Activated gamma-delta T cell (primary cell): ENCODE measurements around the gene CANT1.
"Not testable (repeated sequence)": the region's sequence is repeated elsewhere in the genome, so short reads cannot be mapped to it uniquely, and the experiment has no call there.

Source experiments
- DNase-seq: peaks from one replicate; lab custom pipeline; 2025; lab: John Stamatoyannopoulos, UW

The CANT1 gene

DNA sequence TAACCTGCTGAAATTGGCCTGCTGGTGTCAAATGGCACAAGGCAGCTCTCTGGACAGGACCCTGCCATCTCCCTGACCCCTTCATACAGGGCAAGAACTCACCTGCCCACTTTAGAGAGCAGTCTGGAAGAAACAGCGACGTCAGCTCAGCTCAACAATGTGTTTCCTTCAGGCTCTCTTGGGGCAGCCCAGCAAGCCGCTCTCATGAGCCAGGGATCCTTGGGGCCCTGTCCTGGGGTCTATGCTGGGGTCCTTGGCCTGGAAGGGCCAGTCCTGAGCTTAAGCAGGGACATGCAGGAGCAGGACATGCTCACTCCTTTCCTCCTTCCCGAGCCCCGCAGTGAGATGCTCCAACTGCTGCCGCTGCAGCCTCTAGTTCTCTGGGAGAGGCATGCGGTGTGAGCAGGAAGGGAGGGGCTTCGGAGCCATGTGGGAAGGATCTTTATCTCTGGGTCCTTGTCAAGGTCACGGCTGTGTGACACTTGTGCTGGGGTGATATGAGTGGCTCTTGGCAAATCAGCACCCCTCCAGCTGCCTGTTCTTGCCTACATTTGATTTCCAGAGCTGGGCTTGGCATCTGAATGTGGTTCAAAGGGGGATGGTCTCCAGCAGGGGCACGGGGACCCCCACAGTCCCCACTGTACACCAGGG is 17.8 kb upstream of the CANT1 start:
- no peak for DNase-seq

DNA sequence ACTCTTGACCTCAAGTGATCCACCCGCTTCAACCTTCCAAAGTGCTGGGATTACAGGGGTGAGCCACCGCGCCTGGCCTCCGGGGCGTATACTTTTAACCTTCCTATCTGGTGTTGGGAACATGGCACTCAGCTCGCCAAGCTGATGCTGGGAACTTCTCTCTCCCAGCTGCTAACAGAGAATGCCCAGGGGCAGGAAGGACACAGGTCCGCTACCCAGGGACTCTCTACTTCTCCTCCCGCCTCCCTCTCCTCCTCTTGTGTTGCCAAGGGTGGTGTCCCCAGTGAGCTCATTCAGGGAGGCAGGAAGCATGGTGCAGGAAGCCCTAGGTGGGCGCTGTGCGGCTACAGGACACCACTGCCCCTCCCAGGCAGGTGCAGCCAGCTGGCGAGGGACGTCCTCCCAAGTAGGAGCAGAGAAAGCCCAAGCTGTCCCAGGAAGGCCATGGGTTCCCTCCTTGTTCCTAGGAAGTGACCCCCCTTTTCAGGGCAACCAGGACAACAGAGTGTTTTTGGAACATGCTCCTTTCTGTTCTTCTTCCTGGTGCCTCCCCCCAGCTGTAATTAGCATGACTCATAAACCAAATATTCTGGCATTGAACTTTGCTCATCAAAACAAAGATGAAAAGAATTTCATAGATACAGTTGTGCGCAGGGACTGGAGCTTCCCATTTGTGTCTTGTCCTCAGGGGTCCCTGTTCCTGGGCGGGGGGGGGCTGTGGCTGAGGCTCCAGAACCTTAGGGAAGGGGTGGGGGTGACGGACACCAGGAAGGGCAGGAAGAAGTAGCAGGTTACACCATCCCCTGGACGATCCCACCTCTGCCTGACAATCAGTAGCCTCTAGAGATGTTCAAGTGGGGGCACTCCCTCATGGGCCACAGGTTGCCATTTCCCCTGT is 17.1 kb upstream of the CANT1 start:
- DNase-seq, result no peak

DNA sequence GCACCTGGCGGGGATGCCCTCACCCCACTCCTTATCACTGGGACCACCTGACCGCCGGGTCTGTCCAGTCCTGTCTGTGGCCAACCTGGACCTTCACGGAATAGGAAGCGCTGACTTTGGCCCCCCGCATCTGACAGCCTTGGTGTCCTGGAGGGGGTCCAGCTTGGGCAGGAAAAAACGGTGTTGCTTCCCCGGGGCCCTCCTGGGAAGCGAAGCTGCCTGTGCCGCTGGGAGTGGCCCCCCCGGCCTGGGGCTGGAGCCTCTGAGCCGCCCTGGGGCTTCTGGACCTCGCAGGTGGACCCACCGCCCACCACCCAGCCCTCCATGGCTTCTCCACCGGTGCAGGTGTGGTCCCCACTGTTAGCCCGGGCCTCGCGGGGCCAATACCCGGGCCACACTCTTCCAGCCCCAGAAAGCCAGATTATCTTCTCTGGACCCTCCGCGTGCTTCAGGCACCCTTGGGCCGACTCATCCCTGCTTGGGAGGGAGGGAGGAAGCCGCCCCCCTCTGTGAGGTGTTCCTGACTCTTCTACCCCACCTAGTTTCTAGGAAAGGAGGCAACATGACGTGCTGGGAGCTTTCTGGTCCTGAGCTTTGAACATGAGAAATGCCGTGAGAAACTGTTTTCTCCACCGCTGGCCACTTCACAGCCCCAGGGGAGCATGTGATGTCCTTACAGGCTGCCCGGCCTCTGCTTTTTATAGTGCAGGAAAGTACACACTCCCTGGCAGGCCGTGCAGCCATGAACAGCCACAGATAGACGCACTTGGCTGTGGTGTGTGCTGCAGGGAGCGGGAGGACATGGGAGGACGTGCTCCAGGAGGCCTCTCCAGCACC is 15.6 kb upstream of the CANT1 start:
- DNase-seq, result no peak

DNA sequence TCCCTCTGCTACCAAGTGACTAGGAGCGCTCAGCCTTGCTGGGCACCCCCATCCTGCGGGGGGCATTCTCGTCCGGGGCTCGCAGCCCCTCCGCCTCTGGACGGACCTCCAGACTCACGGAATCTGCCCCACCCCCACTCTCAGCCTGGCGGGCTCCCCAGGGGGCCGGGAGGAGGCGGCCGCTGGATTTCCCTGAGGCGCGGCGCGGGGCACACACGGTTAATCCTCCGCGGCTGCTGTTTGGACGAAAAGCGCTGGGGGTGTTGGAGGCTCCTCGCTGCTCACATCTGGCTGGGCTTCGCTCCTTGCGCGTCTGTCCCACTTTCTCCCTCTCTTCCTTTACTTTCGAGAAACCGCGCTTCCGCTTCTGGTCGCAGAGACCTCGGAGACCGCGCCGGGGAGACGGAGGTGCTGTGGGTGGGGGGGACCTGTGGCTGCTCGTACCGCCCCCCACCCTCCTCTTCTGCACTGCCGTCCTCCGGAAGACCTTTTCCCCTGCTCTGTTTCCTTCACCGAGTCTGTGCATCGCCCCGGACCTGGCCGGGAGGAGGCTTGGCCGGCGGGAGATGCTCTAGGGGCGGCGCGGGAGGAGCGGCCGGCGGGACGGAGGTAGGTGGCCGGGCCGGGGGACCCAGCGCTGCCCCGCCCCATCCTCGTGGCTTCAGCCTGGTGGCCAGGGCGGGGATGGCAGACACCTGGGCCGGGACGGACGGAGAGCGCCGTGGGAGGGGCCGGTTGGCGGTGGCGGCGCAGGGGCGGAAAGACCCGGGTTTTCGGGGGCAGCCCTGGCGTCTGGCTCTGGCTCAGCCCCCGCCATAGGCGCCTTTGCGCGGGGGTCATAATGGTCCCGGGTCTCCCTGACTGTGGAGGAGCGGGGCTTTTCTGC is 14.6 kb upstream of the CANT1 start, which contains the start of gene C1QTNF1:
C1QTNF1 (plus strand) TSS at position 284 of the 886 bp plus-strand sequence. CDS start 19,800 bp downstream, outside the sequence.
- DNase-seq, result peak; percentile 30

DNA sequence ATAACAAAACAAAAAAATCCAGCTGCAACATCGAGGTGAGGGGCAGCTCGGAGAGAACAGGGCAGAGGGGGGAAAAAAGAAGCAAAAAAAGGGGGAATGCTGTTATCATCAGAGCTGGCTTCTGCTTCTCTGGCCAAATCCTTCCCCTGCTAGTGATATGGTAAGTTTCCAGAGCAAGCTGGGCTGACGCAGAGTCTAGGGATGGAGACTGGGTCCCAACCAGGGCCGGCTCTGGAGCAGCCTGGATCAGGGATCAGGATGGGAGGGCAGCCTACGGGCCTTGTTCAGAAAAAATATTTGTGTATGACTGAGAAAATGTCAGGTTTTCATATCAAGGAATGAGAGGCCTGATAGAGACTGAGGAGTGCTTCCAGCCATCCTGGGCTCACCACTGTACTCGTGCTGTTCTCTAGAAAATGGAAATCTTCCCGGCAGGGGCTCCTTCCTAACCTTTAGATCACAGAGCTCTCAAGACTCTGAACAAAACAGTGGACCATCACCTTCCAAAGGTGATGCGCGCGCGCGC is 13.7 kb upstream of the CANT1 start:
- DNase-seq, result no peak

DNA sequence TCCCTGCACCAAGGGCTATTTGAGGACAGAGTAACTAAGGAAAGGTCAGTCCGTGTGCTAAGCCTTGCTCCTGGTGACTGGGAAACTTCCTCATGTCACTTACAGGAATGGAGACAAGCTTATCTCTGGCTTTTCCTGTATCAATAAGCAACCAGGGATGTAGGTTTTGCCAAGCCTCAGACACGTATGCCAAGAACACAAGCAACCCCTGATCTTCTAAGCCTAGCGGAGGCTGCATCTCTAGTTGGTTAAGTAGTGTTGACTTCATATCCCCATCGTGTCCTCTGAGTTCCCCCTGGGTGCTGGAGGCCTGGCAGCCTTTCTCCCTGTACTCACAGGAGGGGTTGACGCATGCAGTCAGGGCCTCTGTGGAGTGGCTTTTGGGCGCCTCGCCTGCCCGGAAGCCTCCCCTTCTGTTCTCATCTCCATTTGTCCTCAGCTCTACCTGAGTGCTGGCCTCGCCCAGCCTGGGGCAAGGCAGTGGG is 13.0 kb upstream of the CANT1 start:
- no peak for DNase-seq

DNA sequence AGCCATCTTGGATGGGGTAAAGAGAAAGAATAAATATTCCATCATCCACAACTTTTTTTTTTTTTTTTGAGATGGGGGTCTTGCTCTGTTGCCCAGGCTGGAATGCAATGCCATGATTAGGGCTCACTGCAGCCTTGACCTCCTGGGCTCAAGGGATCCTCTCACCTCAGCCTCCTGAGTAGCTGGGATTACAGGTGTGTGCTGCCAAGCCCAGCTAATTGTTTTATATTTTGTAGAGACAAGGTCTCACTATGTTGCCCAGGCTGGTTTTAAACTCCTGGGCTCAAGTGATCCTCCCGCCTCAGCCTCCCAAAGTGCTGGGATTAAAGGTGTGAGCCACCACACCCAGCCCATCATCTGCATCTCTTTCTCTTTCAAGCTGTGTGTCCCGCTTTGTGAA is 12.4 kb upstream of the CANT1 start:
- not testable (repeated sequence) for DNase-seq

DNA sequence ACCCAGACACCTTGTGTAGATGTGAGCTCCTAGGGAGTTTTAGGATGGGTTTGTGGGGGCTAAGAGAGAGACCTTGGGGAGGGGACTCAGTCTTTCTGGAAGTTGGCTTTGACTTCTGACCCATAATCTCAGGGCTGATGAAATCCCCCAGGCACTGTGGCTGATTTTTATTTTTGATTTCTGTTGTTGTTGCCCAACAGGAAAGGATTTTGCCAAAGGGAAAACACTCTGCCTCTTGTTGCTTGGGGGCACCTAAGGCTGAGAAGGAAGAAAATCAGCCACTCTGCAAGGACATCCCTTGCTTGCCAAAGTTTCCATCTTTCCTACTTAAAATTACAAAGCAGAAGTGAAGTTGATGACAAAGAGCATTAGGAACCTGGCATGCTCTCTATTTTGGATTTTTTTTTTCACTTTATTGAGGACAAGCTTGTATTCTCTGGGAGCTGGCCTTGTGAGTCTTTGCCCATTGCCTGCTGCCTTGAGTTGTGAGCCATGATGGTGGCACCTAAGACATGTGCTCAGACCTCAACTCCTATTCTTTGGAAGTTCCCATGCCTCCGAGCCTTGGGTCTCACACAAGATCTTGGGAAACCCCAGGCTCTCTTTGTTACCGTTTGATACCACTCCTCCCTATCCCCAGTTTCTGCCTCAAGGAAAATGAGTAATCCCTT is 11.2 kb upstream of the CANT1 start:
- DNase-seq, result no peak

DNA sequence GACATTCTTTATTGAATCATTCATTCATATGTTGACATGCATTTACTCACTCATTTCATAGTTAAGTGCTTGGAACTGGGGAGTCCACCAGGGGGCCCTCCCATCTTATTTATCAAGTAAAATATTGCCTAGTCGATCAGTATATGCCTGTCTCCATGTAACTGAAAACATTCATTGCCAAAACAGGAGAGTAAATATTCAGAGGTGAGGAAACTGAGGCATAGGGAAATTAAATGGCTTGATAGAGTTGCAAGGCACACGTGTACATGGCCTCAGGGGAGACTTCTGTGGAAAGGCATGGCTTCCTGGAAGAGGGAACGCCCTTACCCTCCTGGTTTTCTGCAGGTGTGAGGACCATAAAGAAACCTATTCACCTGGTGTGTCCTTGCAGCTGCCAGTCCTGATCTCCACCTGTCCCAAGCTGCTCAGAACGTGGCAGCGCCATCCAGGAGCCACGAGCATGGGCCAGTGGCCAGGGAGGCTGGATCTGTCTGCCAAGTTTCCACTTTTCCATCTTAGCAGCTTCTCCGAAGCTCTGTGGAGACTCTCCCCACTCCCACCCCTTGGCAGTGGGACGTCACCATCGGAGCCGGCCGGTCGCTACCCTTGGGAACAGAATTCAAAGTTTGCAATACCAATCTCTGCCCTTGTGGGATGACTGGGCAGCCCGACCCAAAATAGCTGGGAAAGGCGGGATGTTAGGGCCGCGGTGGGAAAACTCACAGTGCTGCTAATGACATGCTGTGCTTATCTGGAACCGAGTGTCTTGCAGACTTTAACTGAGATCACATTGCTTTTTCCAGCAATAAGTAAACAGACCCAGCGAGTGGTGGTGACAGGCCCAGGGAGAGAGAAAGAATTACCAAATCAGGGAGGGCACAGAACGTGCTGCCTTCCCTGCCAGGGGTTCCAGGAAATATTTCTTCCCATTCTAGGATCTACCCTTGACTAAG is 10.3 kb upstream of the CANT1 start:
- DNase-seq, result no peak

DNA sequence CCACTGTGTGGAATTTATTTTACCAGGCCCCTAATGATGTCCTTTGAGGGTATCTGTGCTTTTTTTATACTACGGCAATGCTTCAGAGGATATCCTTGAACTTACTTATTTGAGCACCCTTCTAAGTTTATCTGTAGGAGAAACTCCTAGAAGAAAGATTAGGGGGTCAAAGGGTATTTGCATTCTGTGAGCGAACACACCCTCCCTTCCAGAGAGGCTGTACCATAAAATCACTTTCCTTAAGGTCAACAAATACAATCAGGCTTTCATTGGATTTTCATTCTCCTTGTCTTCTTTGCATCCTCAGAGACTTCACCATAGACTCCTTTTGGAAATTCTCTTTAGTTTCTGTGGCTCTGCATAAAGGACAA is 9.7 kb upstream of the CANT1 start:
- DNase-seq, result no peak

DNA sequence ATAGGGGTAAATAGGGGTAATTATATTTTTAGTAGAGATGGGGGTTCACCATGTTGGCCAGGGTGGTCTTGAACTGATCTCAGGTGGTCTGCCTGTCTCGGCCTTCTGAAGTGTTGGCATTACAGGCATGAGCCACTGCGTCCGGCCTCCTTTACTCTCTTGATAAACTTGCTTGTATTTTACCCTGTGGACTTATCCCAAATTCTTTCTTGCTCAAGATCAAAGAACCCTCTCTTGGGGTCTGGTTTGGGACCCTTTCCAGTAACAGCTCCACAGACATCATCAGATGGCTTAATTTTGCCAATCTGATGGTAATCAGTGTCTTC is 8.8 kb upstream of the CANT1 start:
- DNase-seq, result no peak

DNA sequence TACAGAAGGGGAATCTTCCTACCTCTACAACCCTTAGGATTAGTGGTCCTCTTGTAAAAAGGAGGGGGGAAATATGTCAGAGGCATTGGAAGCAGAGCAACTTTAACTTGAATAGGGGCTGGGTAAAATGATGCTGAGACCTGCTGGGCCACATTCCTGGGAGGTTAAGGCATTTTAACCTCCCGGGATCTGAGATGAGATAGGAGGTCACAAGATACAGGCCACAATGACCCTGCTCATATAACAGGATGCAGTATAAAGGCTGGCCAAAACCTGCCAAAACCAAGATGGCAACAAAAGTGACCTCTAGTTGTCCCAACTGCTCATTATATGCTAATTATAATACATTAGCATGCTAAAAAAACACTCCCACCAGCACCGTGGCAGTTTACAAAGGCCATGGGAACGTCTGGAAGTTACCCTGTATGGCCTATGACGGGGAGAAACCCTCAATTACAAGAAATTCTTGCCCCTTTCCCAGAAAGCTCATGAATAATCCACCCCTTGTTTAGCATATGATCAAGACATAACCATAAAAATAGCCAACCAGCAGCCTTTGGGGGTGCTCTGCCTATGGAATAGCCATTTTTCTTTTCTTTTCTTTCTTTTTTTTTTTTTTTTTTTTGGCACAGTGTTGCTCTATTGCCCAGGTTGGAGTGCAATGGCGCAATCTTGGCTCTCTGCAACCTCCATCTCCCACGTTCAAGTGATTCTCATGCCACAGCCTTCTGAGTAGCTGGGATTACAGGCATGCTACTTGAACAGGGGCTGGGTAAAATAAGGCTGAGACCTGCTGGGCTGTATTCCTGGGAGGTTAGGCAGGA is 8.2 kb upstream of the CANT1 start:
- DNase-seq, result no peak

DNA sequence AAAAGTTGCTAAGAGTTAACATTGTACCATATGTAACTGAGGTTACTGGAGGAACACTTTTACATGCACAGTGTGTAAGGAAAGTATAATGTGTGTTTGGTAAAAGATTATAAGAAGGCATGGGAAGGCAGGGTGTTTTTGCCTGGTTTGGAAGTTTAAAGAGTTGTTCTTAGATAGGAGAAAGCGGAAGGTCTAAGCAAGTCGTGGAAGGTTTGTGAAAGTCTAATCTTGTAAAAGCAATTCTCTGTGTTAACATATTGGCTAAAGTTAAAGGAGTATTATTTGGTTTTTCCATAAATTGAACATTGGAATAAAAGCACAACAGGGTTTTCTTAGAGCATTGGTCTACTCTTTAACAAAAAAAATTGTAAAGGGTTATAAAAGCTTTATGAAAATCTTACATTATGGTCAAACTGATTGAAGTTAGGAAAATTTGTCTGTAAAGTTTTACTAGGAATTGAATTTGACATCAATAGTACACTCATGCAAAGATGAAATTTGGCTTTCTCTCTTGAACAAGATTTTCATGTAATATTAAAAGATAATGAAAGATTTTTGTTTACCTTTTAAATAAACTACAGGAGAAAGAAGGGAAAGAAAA is 4.7 kb upstream of the CANT1 start:
- no peak for DNase-seq

DNA sequence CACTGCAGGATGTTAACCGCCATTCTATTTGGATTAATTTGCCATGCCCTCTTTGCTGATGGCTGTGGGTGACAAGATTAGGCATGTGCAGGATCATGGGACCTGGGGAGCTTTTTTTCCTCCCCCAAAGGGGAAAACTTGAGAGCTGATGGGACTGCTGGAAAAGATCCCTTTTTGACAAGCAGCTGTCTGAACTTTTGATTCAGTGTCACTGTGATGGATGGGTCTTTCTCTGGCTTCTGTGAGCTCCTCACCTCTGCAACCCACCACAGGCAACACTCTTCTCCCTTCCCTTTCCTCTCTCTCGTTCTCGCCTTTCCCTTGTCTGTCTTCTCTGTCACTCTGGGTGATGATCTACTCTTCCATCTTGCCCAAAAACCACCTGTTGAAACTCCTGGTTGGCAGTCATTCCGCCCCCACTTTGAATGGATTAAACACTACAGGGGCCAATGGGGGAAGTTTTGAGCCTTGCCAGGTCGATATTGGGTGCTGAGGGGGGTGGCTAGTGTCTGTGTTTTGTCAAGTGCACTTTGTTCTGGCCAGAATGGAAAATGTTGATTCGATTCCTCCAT is 3.1 kb upstream of the CANT1 start:
- DNase-seq, result no peak

DNA sequence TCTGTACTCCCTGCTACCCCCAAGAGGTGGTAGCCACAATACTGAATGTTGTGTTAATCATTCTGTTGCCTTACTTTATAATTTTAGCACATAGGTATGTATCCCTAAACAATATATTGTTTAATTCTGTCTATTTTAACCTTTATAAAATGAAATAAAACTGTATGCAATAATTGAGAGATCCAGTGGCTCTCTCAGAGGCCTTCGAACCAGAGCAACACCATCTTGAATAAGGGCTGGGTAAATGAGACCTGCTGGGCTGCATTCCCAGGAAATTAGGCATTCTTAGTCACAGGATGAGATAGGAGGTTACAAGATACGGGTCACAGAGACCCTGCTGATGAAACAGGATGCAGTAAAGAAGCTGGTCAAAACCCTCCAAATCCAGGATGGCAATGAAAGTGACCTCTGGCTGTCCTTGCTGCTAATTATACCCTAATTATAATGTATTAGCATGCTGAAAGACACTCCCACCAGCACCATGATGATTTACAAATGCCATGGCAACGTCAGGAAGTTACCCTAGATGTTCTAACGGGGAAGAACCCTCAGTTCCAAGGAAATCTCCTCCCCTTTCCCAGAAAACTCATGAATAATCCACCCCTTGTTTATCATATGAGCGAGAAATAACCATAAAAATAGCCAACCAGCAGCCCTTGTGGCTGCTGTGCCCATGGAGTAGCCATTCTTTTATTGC is 2.0 kb upstream of the CANT1 start:
- no peak for DNase-seq

DNA sequence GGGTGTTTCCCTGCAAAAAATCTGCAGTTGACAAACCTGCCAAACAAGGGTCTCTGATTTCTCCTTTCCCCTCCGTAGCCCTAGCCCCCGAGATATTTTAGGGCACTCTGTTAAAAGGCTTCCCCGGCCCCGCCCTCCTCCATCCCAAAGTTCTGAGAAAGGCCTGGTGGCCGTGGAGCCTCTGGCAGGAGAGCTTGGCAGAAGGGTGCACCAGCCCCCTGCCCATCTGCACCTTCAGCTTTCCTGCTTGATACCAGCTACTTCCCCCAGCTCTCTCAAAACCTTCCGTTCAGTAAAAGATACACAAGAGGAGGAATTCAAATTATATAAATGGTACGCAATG is 711 bp upstream of the CANT1 start:
- no peak for DNase-seq

DNA sequence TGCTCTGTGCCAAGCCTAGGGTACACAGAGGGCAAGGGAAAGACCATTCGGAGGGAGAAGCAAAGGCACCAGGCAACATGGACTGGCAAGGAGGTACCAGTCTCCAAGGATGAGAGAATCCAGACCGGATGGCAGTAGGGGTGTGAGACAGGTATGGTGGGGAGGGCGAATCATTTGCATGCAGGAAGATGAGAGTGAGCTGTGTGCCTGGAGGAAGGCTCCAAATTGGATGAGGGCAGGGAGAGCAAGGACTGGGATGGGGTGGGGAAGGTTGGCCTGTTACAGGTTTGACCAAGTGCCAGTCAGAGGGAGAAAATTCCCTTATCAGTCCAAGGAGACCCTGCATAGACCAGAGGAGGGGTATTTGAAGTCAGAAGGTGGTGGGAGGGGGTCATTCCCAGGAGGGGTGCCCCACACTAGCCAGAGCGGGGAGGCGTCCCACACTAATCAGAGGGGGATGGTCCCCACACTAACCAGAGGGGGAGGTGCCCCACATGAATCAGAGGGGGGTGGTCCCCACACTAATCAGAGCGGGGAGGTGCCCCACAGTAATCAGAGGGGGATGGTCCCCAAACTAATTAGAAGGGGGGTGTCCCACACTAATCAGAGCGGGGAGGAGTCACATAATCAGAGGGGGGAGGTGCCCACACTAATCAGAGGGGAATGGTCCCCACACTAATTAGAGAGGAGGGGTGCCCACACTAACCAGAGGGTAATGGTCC is 737 bp downstream of the CANT1 start:
- DNase-seq, result no peak
